Measurements from ENCODE around the gene RUFY1.
A peak's percentile ranks its signal among the peaks of the same experiment; 100 is the strongest.
"Not testable (repeated sequence)": the region's sequence is repeated elsewhere in the genome, so short reads cannot be mapped to it uniquely, and the experiment has no call there.

Gene RUFY1

GRCh38 chr5:179623906-179624741 lies 73.8 kb downstream of the RUFY1 start:
- no peak for DNase-seq

GRCh38 chr5:179624841-179625271 lies 74.5 kb downstream of the RUFY1 start:
- peak; percentile 50 for DNase-seq

- not testable (repeated sequence) for DNase-seq
Measured at GRCh38 chr5:179633501-179634369, 83.4 kb downstream of the RUFY1 start.

- DNase-seq, result not testable (repeated sequence)
Measured at GRCh38 chr5:179634370-179635172, 84.2 kb downstream of the RUFY1 start.

- DNase-seq, result not testable (repeated sequence)
Measured at GRCh38 chr5:179639296-179639695, 88.9 kb downstream of the RUFY1 start.

- not testable (repeated sequence) for DNase-seq
Measured at GRCh38 chr5:179641745-179642144, 91.4 kb downstream of the RUFY1 start.

GRCh38 chr5:179642626-179643025 lies 92.3 kb downstream of the RUFY1 start:
- DNase-seq, result not testable (repeated sequence)

GRCh38 chr5:179643141-179643920 lies 93.0 kb downstream of the RUFY1 start:
- DNase-seq, result not testable (repeated sequence)

- not testable (repeated sequence) for DNase-seq
Measured at GRCh38 chr5:179644766-179645165, 94.4 kb downstream of the RUFY1 start.

GRCh38 chr5:179648410-179648809 lies 98.1 kb downstream of the RUFY1 start:
- no peak for DNase-seq

GRCh38 chr5:179649166-179649703 lies 98.9 kb downstream of the RUFY1 start:
- not testable (repeated sequence) for DNase-seq

- not testable (repeated sequence) for DNase-seq
Measured at GRCh38 chr5:179650245-179650644, 99.9 kb downstream of the RUFY1 start.

GRCh38 chr5:179653135-179653534 lies 102.8 kb downstream of the RUFY1 start:
- DNase-seq, result not testable (repeated sequence)

GRCh38 chr5:179657302-179658178 lies 107.2 kb downstream of the RUFY1 start:
- DNase-seq, result not testable (repeated sequence)

GRCh38 chr5:179658179-179658856 lies 108.0 kb downstream of the RUFY1 start:
- not testable (repeated sequence) for DNase-seq

Measured in NCI-H2029 treated with DMSO at 0.1 percent for 48 hours (cell line).